AG04450 (cell line): ENCODE data around the gene SPAM1. TPM values are rescaled to one million over a fixed set of nuclear protein-coding genes. Genes with fewer than 3 reads are reported as not detected.

ENCODE experiments used
- CTCF ChIA-PET: fragments of 300-600, 350-600 bp; formaldehyde crosslinking; extraction: SDS; loops from one replicate; lab custom pipeline; 2022; ENCODE audit warnings: antibody characterized with exemption, inconsistent platforms; lab: Charles Lee
- POLR2A ChIA-PET: fragments of 350-600 bp; formaldehyde crosslinking; extraction: SDS; loops from one replicate; lab custom pipeline; 2021; ENCODE audit warnings: antibody characterized with exemption, inconsistent platforms; lab: Yijun Ruan, JAX
- DNase-seq: peaks from one replicate; pipeline ENCODE4 v3.0.0-alpha.2; 2011; ENCODE audit warnings: low read depth, low spot score
- H3K27ac ChIP-seq: one replicate; pipeline ENCODE4 v1.5.1; 2012; ENCODE audit warnings: low read depth, low read length, control low read depth
- H3K27me3 ChIP-seq: one replicate; pipeline ENCODE4 v1.6.0; 2012; ENCODE audit warnings: low read length; ENCODE audit not compliant: control insufficient read depth, insufficient read depth
- H3K4me3 ChIP-seq: 2 replicates; pipeline ENCODE4 v1.5.1; 2011; ENCODE audit warnings: mild to moderate bottlenecking, low read depth, low read length, control low read depth
- H3K9me3 ChIP-seq: 2 replicates; pipeline ENCODE4 v1.5.1; 2012; ENCODE audit warnings: low read length; ENCODE audit not compliant: control insufficient read depth, insufficient read depth
- polyA plus RNA-seq: library from polyadenylated mRNA; depleted of rRNA; stranded (reverse); fragments of >200 nt; gene quantifications from 2 replicates; pipeline ENCODE4 v1.2.3, GENCODE V29; 2011
- TF ChIP-seq, protein P1 (sequence below): IDR thresholded peaks from 2 replicates; pipeline ENCODE4 v1.5.1; 2011; ENCODE audit warnings: low read depth, low read length, control low read depth, inconsistent platforms

The SPAM1 gene
- polyA plus RNA-seq, 1 experiment, result not detected

DNA sequence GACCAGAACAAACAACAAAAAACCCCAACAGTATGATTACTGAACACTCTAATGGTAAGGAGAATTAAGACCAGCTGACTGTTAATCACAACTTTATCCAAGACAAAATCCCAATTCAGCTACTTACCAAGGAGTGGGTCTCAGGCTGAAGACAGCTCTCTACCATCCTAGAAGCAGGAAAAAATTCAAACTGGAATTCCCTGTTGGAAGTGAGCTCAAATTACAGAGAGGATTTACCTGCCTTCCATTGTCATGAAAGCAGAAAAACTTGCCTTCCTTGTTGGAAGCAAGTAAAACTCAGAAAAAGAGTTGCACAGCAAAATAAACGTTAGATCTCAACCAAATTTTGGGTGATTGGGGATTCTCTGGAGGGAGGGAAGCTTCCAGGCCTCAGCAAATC, 20.9 kb downstream of the SPAM1 start:
- POLR2A ChIA-PET, result no interaction called here

DNA sequence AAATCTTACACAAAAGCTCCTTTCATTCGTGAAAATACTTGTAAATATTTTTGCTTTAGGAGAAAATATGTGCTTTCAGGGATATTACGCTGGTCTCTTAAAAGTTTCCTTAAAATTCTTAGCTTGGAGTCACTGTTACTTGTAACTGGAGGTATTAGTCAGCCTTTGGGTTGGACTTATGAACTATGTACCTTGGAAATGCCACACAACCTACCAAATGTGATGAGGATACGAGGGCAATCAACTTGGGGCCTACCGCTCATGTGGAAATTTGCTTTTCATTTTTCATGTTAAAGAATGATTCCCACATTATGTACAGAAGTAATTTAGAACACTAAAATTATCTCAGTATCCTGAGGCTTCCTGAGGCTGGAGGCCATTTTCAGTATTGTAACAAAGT, 23.1 kb downstream of the SPAM1 start:
- no peaks in the 10 kb centered on the region for H3K27me3 ChIP-seq
- TF ChIP-seq, protein P1, sequence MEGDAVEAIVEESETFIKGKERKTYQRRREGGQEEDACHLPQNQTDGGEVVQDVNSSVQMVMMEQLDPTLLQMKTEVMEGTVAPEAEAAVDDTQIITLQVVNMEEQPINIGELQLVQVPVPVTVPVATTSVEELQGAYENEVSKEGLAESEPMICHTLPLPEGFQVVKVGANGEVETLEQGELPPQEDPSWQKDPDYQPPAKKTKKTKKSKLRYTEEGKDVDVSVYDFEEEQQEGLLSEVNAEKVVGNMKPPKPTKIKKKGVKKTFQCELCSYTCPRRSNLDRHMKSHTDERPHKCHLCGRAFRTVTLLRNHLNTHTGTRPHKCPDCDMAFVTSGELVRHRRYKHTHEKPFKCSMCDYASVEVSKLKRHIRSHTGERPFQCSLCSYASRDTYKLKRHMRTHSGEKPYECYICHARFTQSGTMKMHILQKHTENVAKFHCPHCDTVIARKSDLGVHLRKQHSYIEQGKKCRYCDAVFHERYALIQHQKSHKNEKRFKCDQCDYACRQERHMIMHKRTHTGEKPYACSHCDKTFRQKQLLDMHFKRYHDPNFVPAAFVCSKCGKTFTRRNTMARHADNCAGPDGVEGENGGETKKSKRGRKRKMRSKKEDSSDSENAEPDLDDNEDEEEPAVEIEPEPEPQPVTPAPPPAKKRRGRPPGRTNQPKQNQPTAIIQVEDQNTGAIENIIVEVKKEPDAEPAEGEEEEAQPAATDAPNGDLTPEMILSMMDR, result no peak
- no peak for DNase-seq
- CTCF ChIA-PET, result no interaction called here
- no peaks in the 10 kb centered on the region for H3K9me3 ChIP-seq
- H3K4me3 ChIP-seq, result no peak overlapping the region
- POLR2A ChIA-PET, result no interaction called here
- no peak overlapping the region for H3K27ac ChIP-seq

More for the DNA sequence above, 20.9 kb downstream of the SPAM1 start:
- Histone ChIP-seq H3K27ac (no peak overlapping the region), H3K9me3 (no peaks in the 10 kb centered on the region), H3K27me3 (no peaks in the 10 kb centered on the region), H3K4me3 (no peak overlapping the region)
- no peak for DNase-seq
- CTCF ChIA-PET, result no interaction called here
- TF ChIP-seq, protein P1, result no peak

DNA sequence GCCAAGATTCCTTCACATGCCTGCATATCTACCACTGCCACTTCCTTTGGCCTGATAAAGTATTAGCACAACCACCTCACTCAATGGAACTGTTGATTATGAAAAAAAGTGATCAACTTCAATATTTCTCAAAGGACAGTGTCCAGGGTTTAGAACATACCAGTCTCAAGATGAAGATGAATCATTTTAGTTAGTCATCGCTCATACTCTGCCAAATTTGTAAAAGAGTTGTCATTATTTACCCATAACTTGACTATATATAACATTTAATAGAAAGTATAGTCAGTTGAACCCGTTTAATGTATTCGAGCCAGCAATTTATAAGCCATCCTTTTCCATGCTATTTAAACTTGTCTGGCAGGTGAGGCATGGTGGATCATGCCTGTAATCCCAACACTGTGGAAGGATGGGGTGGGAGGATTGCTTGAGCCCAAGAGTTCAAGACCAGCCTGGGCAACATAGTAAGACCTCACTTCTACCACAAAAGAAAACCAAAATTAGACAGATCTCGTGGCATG, 33.2 kb downstream of the SPAM1 start:
- POLR2A ChIA-PET, result no interaction called here
- no peaks in the 10 kb centered on the region for H3K9me3 ChIP-seq
- TF ChIP-seq, protein P1, result no peak
- no peak overlapping the region for H3K4me3 ChIP-seq
- no peak overlapping the region for H3K27ac ChIP-seq
- DNase-seq, result no peak
- CTCF ChIA-PET, result no interaction called here
- no peaks in the 10 kb centered on the region for H3K27me3 ChIP-seq

DNA sequence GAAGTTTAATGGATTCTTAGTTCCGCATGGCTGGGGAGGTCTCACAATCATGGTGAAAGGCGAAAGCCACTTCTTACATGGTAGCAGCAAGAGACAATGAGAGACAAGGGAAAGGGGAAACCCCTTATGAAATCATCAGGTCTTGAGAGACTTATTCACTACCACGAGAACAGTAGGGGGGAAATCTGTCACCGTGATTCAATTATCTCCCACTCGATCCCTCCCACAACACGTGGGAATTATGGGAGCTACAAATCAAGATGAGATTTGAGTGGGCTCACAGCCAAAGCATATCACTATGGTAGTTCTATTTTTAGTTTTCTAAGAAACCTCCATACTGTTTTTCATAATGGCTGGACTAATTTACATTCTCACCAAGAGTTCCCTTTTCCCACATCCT, 36.7 kb downstream of the SPAM1 start:
- H3K27ac ChIP-seq, result no peak overlapping the region
- no peaks in the 10 kb centered on the region for H3K9me3 ChIP-seq
- CTCF ChIA-PET, result no interaction called here

DNA sequence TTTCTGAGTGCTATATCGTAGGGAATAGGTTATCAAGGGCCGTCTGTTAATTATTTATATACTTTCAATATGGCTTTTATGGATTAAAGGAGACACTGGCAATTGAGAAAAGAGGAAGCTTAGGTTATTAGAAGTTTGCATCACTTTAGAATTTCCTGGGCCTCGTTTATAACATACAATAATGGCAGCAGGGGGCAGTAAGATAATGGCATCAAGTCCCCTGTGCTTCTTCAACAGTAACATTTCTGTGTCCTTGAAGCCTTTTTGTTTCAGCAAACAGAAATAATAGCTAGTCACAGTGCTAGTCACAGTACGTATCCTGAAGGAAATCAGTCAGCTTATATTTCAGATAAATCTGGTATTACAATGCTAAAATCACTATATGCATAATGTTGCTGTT, 41.9 kb downstream of the SPAM1 start:
- no peaks in the 10 kb centered on the region for H3K9me3 ChIP-seq
- CTCF ChIA-PET, result interaction anchor here (0.5 to 1.4 kb wide), 5 partner anchors 9 to 888 kb away, joined by 3 to 6 read pairs (median 3); no protein-coding TSS in a partner anchor
- TF ChIP-seq, protein P1, result peak; percentile 19; the same call in 1 of the 2 replicates
- no peak for DNase-seq
- no peak overlapping the region for H3K4me3 ChIP-seq
- H3K27me3 ChIP-seq, result no peaks in the 10 kb centered on the region
- POLR2A ChIA-PET, result no interaction called here
- H3K27ac ChIP-seq, result no peak overlapping the region

More for the DNA sequence above, 36.7 kb downstream of the SPAM1 start:
- DNase-seq, result no peak
- POLR2A ChIA-PET, result no interaction called here
- TF ChIP-seq, protein P1, result no peak
- Histone ChIP-seq H3K27me3 (no peaks in the 10 kb centered on the region), H3K4me3 (no peak overlapping the region)
